ENCODE results near the gene B3GLCT. TPM values are rescaled to one million over a fixed set of nuclear protein-coding genes. Genes with fewer than 3 reads are reported as not detected.

The B3GLCT gene
- total RNA-seq, 5 donors from 2014 or later (not counting 1 experiment from before 2014, with no cell fraction given), result 3.7 to 5.6 (median 4.7) TPM

DNA sequence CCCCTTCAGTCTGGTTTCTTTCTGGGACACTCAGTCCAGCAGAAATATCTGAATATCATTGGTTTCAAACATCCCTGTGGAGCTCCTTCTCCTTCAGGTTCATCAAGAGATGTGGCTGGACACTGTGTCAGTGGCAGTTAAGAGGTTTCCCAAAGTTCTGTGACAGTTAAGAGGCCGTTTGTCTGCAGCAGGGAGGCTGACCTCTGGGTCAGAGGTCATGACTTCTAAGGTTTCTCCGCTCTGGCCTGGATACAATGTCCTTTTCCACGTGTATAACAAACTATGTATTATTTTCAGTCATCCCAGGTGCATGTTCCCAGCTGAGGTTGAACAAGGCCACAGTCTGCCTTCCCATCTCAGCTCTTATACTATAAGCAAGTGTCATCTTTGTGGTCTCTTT lies 174.9 kb downstream of the B3GLCT start:
- ATAC-seq (replicated peaks in 1 of 4) (no peak), DNase-seq (no peak)
- H3K9me3 Mint-ChIP-seq, result no peaks in the 10 kb centered on the region
- Histone ChIP-seq H3K4me1 (ENCODE audit: control insufficient read depth in 1 of 2, extremely low read depth in 1 of 2, insufficient read depth in 2 of 2, low read length in 2 of 2) (no peaks in the 10 kb centered on the region), H3K36me3 (ENCODE audit: control insufficient read depth in 2 of 2, extremely low read depth in 1 of 2, insufficient read depth in 1 of 2, low read length in 1 of 2) (no peaks in the 10 kb centered on the region), H3K27me3 (replicated peaks in 1 of 2; ENCODE audit: control insufficient read depth in 2 of 2, extremely low read depth in 1 of 2, insufficient read depth in 2 of 2, low read length in 1 of 2) (peaks cover 0 to 8% of the 10 kb centered on the region in 2 experiments), H3K9me3 (no peaks in the 10 kb centered on the region), H3K27ac (ENCODE audit: low read length) (no peak overlapping the region), H3K4me3 (ENCODE audit: control insufficient read depth in 1 of 2, extremely low read depth in 1 of 2, low read length in 1 of 2) (no peak overlapping the region)
- POLR2A ChIA-PET, result no interaction called here
- peaks cover 9 to 12% of the 10 kb centered on the region in 2 donors for H3K27me3 Mint-ChIP-seq
- CTCF ChIA-PET, result no interaction called here
- 55% methylated on average over 3 of the region's 3 CpGs for WGBS (ENCODE audit: insufficient coverage)
- no peak overlapping the region for H3K27ac Mint-ChIP-seq
- no peaks in the 10 kb centered on the region for H3K36me3 Mint-ChIP-seq
- no peaks in the 10 kb centered on the region for H3K4me1 Mint-ChIP-seq
- H3K4me3 Mint-ChIP-seq, result no peak overlapping the region

DNA sequence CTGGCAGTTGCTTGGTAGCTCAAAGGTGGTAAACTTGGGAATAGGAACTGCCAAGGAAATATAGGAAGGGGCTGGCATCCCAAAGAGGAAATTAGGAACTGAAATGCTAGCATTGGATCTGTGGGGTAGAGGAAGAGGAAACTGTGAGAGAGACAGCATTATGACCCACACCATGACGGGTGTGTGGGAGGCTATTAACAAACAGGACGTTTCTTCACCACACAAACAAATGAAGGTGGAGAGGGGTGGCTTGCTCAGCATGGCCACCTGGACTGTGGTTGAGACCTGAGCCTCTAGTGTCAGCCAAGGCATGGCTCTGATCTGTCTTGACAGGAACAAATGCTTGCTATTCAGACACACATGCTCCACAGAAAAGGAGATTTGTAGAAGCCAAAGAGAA lies 178.2 kb downstream of the B3GLCT start:
- CTCF ChIA-PET, result no interaction called here
- WGBS (ENCODE audit: insufficient coverage), result no CpG with 5 or more reads among the region's 2 CpGs
- POLR2A ChIA-PET, result no interaction called here
- H3K4me3 Mint-ChIP-seq, result no peak overlapping the region
- no peaks in the 10 kb centered on the region for H3K4me1 Mint-ChIP-seq
- Histone ChIP-seq H3K36me3 (ENCODE audit: control insufficient read depth in 2 of 2, extremely low read depth in 1 of 2, insufficient read depth in 1 of 2, low read length in 1 of 2) (no peaks in the 10 kb centered on the region), H3K27me3 (replicated peaks in 1 of 2; ENCODE audit: control insufficient read depth in 2 of 2, extremely low read depth in 1 of 2, insufficient read depth in 2 of 2, low read length in 1 of 2) (peaks cover 0 to 8% of the 10 kb centered on the region in 2 experiments), H3K4me3 (ENCODE audit: control insufficient read depth in 1 of 2, extremely low read depth in 1 of 2, low read length in 1 of 2) (no peak overlapping the region), H3K9me3 (no peaks in the 10 kb centered on the region), H3K27ac (ENCODE audit: low read length) (no peak overlapping the region), H3K4me1 (ENCODE audit: control insufficient read depth in 1 of 2, extremely low read depth in 1 of 2, insufficient read depth in 2 of 2, low read length in 2 of 2) (no peaks in the 10 kb centered on the region)
- H3K27me3 Mint-ChIP-seq, result peaks cover 9 to 18% of the 10 kb centered on the region in 2 donors
- no peak overlapping the region for H3K27ac Mint-ChIP-seq
- ATAC-seq (replicated peaks in 1 of 4) (no peak), DNase-seq (no peak)
- peaks cover 0 to 2% (median 0%) of the 10 kb centered on the region in 3 donors for H3K9me3 Mint-ChIP-seq
- no peaks in the 10 kb centered on the region for H3K36me3 Mint-ChIP-seq

DNA sequence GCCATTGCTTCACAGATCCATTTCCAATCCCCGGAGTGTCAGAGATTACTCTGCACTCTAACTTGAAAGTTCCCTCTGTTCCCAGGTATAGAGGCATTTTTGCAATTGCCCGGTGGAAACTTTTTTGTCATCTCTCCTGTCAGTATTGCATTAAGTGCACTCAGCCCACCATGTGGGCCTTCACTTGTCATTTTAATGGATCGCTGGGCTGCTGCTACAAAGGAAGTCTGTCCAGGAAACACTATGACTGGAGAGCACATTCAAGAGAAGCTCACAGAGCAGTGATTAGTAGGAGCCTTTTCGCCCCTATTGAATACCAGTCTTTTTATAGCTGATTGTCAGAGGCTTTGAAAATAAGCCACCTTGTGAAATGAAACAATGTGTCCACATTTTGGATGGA lies 180.9 kb downstream of the B3GLCT start:
- ChIA-PET CTCF (no interaction called here), POLR2A (interaction anchor here in 1 of 2 donors (0.8 kb wide), 1 partner anchor 9 kb away, joined by 3 read pairs; no protein-coding TSS in a partner anchor)
- no peaks in the 10 kb centered on the region for H3K9me3 ChIP-seq
- no peaks in the 10 kb centered on the region for H3K36me3 ChIP-seq (ENCODE audit: control insufficient read depth in 2 of 2, extremely low read depth in 1 of 2, insufficient read depth in 1 of 2, low read length in 1 of 2)
- Mint-ChIP-seq H3K36me3 (no peaks in the 10 kb centered on the region), H3K4me3 (no peak overlapping the region), H3K4me1 (no peaks in the 10 kb centered on the region), H3K27me3 (peaks cover 9 to 19% of the 10 kb centered on the region in 2 donors), H3K27ac (no peak overlapping the region), H3K9me3 (peaks cover 0 to 4% (median 0%) of the 10 kb centered on the region in 3 donors)
- ATAC-seq (replicated peaks in 1 of 4) (no peak), DNase-seq (no peak)
- WGBS (ENCODE audit: insufficient coverage), result 40% methylated on average over 2 of the region's 4 CpGs
- no peak overlapping the region for H3K4me3 ChIP-seq (ENCODE audit: control insufficient read depth in 1 of 2, extremely low read depth in 1 of 2, low read length in 1 of 2)
- H3K27ac ChIP-seq (ENCODE audit: low read length), result no peak overlapping the region
- H3K27me3 ChIP-seq (replicated peaks in 1 of 2; ENCODE audit: control insufficient read depth in 2 of 2, extremely low read depth in 1 of 2, insufficient read depth in 2 of 2, low read length in 1 of 2), result no peaks in the 10 kb centered on the region
- H3K4me1 ChIP-seq (ENCODE audit: control insufficient read depth in 1 of 2, extremely low read depth in 1 of 2, insufficient read depth in 2 of 2, low read length in 2 of 2), result no peaks in the 10 kb centered on the region

Other genes with a start within 250 kb of the B3GLCT start
- gene HSPH1, start 38.1 kb upstream of the B3GLCT start, total RNA-seq, result 100 to 1,000 TPM in 2 of 5 donors, 10 to 100 TPM in 3; 54.5 to 141 (median 72.8) TPM